HepG2 (cell line): ENCODE data around the gene MYO15A. TPM values are rescaled to one million over a fixed set of nuclear protein-coding genes. Genes with fewer than 3 reads are reported as not detected.

Experiments
- ATAC-seq: fragments of 200-7000 bp; cut with Tn5 transposase; 3 replicates; pipeline ENCODE4 v1.9.1; 2020; ENCODE audit warnings: mild to moderate bottlenecking, moderate library complexity
- BruUV-seq: library from RNA; stranded (reverse); fragments of 400-500 nt; replicated peaks from 2 replicates; lab custom pipeline; 2021; lab: Mats Ljungman, UMichigan
- CTCF ChIA-PET: fragments of 300-600 bp; formaldehyde crosslinking; extraction: SDS; loops from one replicate; lab custom pipeline; 2021; ENCODE audit warnings: low total read pairs, inconsistent platforms, low intra/inter-chr PET ratio; lab: Yijun Ruan, JAX
- POLR2A ChIA-PET: fragments of 350-600 bp; sonication (Branson Sonifier 250); formaldehyde crosslinking; loops from one replicate; lab custom pipeline; 2020; ENCODE audit warnings: antibody characterized with exemption, inconsistent platforms; lab: Yijun Ruan, JAX
- DNase-seq: peaks from one replicate; pipeline ENCODE4 v3.0.0-alpha.2; 2015; ENCODE audit warnings: low spot score
- FAIRE-seq: peaks from 3 replicates; lab custom pipeline; 2011; peaks lifted over from hg19 to GRCh38; lab: Jason Lieb, UNC
- H2AFZ ChIP-seq: one replicate; pipeline ENCODE4 v1.6.1; 2011; ENCODE audit warnings: low read length, inconsistent platforms
- H3K27ac ChIP-seq: fragments of 300-600 bp; 3 replicates; pipeline ENCODE4 v1.8.0; 2011; ENCODE audit warnings: mixed run types, mild to moderate bottlenecking, mixed read lengths, low read length, inconsistent platforms; ENCODE audit not compliant: insufficient read depth; ENCODE audit errors: extremely low read length
- H3K27me3 ChIP-seq, 2 experiments: fragments of 200-600 bp in 1 of 2; 2 replicates in 1 of 2; 3 replicates in 1 of 2; pipeline versions ENCODE4 v1.6.0 to v1.8.0; 2011; ENCODE audit warnings: low read length in 2 of 2, mild to moderate bottlenecking in 2 of 2, moderate library complexity in 2 of 2, inconsistent platforms in 1 of 2; ENCODE audit not compliant: insufficient read depth in 2 of 2, control insufficient read depth in 1 of 2
- H3K36me3 ChIP-seq, 2 experiments: fragments of 200-600 bp in 1 of 2; replicated peaks in 1 of 2; 2 replicates in 1 of 2; 3 replicates in 1 of 2; pipeline versions ENCODE4 v1.5.1 to v1.8.0; 2011; ENCODE audit warnings: low read length in 2 of 2, inconsistent platforms in 1 of 2; ENCODE audit not compliant: insufficient read depth in 2 of 2, control insufficient read depth in 1 of 2
- H3K4me1 ChIP-seq: 2 replicates; pipeline ENCODE4 v1.5.1; 2012; ENCODE audit warnings: low read length, inconsistent platforms; ENCODE audit not compliant: insufficient read depth
- H3K4me2 ChIP-seq: 2 replicates; pipeline ENCODE4 v1.6.0; 2011; ENCODE audit warnings: low read depth, low read length, inconsistent platforms
- H3K4me3 ChIP-seq, 3 experiments: fragments of 200-600 bp in 1 of 3; sonication (generic), shearing (Covaris generic) in 1 of 3; replicated peaks in 1 of 3; 2 replicates each; pipeline ENCODE4 v1.5.1; 2011 to 2016; ENCODE audit warnings: low read length in 3 of 3, inconsistent platforms in 2 of 3, low read depth in 2 of 3, mild to moderate bottlenecking in 2 of 3, control low read depth in 1 of 3, mixed read lengths in 1 of 3; ENCODE audit not compliant: insufficient read depth in 1 of 3
- H3K79me2 ChIP-seq: one replicate; pipeline ENCODE4 v1.6.1; 2011; ENCODE audit warnings: low read length, inconsistent platforms; ENCODE audit not compliant: insufficient read depth
- H3K9ac ChIP-seq: 2 replicates; pipeline ENCODE4 v1.6.0; 2011; ENCODE audit warnings: mild to moderate bottlenecking, low read depth, low read length, inconsistent platforms; ENCODE audit not compliant: insufficient read depth
- H3K9me3 ChIP-seq: 2 replicates; pipeline ENCODE4 v1.5.1; 2012; ENCODE audit warnings: mild to moderate bottlenecking, low read length
- H4K20me1 ChIP-seq: 2 replicates; pipeline ENCODE4 v1.6.0; 2011; ENCODE audit warnings: inconsistent platforms, mild to moderate bottlenecking, low read length, moderate library complexity; ENCODE audit not compliant: insufficient read depth
- CCDC6 ChIP-seq: sonication (generic); formaldehyde crosslinking; IDR thresholded peaks from 2 replicates; pipeline ENCODE4 v1.8.1; 2022; ENCODE audit warnings: mild to moderate bottlenecking, missing genetic modification reagents, moderate library complexity
- KDM2A ChIP-seq: sonication (generic); formaldehyde crosslinking; IDR thresholded peaks from 2 replicates; pipeline ENCODE4 v1.4.0; 2020; ENCODE audit warnings: low read depth, missing genetic modification reagents, borderline replicate concordance
- PHF20 ChIP-seq: sonication (generic); formaldehyde crosslinking; IDR thresholded peaks from 2 replicates; pipeline ENCODE4 v1.5.0; 2020; ENCODE audit warnings: mild to moderate bottlenecking, missing genetic modification reagents
- RNF2 ChIP-seq: fragments of 450-650 bp; conservative IDR thresholded peaks from 2 replicates; pipeline ENCODE4 v1.6.1; 2016; ENCODE audit warnings: low read depth
- SALL1 ChIP-seq: sonication (generic); formaldehyde crosslinking; IDR thresholded peaks from 2 replicates; pipeline ENCODE4 v1.8.0; 2022; ENCODE audit warnings: mild to moderate bottlenecking, missing genetic modification reagents
- SRSF9 ChIP-seq: fragments of 200-400 bp; formaldehyde crosslinking; IDR thresholded peaks from 2 replicates; pipeline ENCODE4 v1.6.1; 2018; ENCODE audit warnings: borderline replicate concordance, mild to moderate bottlenecking, low read depth, low read length; ENCODE audit not compliant: insufficient read depth, poor library complexity, severe bottlenecking
- ZBTB34 ChIP-seq: sonication (generic); formaldehyde crosslinking; IDR thresholded peaks from 2 replicates; pipeline ENCODE4 v1.8.0; 2022; ENCODE audit warnings: mild to moderate bottlenecking, missing genetic modification reagents
- ZBTB46 ChIP-seq: sonication (generic); formaldehyde crosslinking; IDR thresholded peaks from 2 replicates; pipeline ENCODE4 v1.4.0; 2020; ENCODE audit warnings: mild to moderate bottlenecking, missing genetic modification reagents, borderline replicate concordance
- ZNF3 ChIP-seq: IDR thresholded peaks from 2 replicates; pipeline ENCODE4 v1.7.0; 2017; ENCODE audit warnings: inconsistent platforms
- ZNF317 ChIP-seq: sonication (generic); formaldehyde crosslinking; IDR thresholded peaks from 2 replicates; pipeline ENCODE4 v1.5.0; 2020; ENCODE audit warnings: mild to moderate bottlenecking, missing genetic modification reagents
- ZNF354B ChIP-seq: sonication (generic); formaldehyde crosslinking; IDR thresholded peaks from 2 replicates; pipeline ENCODE4 v1.8.0; 2022; ENCODE audit warnings: mild to moderate bottlenecking, missing genetic modification reagents
- ZNF720 ChIP-seq: sonication (generic); formaldehyde crosslinking; IDR thresholded peaks from 2 replicates; pipeline ENCODE4 v1.4.0; 2020; ENCODE audit warnings: missing genetic modification reagents
- WGBS: methylation state at CpG from one replicate; pipeline ENCODE4 v1.1.6; 2017; ENCODE audit warnings: low lambda C conversion rate; 5-methylcytosine and 5-hydroxymethylcytosine counted together
- in situ Hi-C: cut with HindIII; loops from 2 replicates; pipeline ENCODE4 v1.10.0; 2017; ENCODE audit warnings: low pct_unique_long_range_greater_than_20kb; ENCODE audit not compliant: extremely low pct_ligation_motif_present
- intact Hi-C: fragments of 100-400 bp; cut with micrococcal nuclease; formaldehyde crosslinking; loops from one replicate; pipeline ENCODE4 v1.10.0; 2022; ENCODE audit not compliant: unreplicated experiment
- polyA plus RNA-seq, 8 experiments: library from polyadenylated mRNA; depleted of rRNA in 3 of 8; stranded (reverse) in 7 of 8; unstranded in 1 of 8; fragments of >200 nt; fragmentation: Illumina TruSeq in 4 of 8; extraction: Trizol in 4 of 8; gene quantifications; 2 replicates each; pipeline versions ENCODE4 v1.2.1 to v1.2.3, GENCODE V29; 2011 to 2016; ENCODE audit warnings: low read depth in 4 of 8, missing spikeins in 1 of 8, mixed read lengths in 1 of 8; ENCODE audit not compliant: insufficient read depth in 1 of 8
- total RNA-seq, 5 experiments: library from RNA; depleted of rRNA; stranded (reverse); fragments of >200 nt; fragmentation: Illumina TruSeq; extraction: Trizol; gene quantifications; 2 replicates each; pipeline ENCODE4 v1.2.3, GENCODE V29; 2016; ENCODE audit warnings: low read depth in 1 of 5
- TF ChIP-seq, protein P1 (sequence below): IDR thresholded peaks from 2 replicates; pipeline ENCODE4 v1.4.0; 2020; ENCODE audit warnings: mild to moderate bottlenecking, missing genetic modification reagents
- TF ChIP-seq, protein P2 (sequence below): sonication (generic); formaldehyde crosslinking; IDR thresholded peaks from 2 replicates; pipeline ENCODE4 v1.5.1; 2020; ENCODE audit warnings: mild to moderate bottlenecking, moderate library complexity, missing genetic modification reagents

MYO15A gene
- total and polyA plus RNA-seq, 2 of the 13 experiments (the other 11 are each of a cell fraction or from before 2014, with no cell fraction given) = 0.07 to 0.20 TPM

GRCh38 chr17:18183334-18184142, 75.0 kb downstream of the MYO15A start, which contains the start of gene ALKBH5:
Gene ALKBH5, plus strand, starts transcription at chr17:18183828. Its CDS starts 416 bp downstream, at chr17:18184244.
- peaks cover 44% of the 10 kb centered on the region for H3K79me2 ChIP-seq
- FAIRE-seq (peak; percentile 99), DNase-seq (peak; percentile 99), ATAC-seq (peak; percentile 91)
- H3K27me3 ChIP-seq = no peaks in the 10 kb centered on the region
- intact Hi-C loops (no loop called here), in situ Hi-C loops (no loop called here)
- no TSS peak for BruUV-seq
- peak within 1 kb of the TSS; percentile 99 for H3K4me2 ChIP-seq
- H4K20me1 ChIP-seq = peaks cover 41% of the 10 kb centered on the region
- ChIA-PET CTCF (no interaction called here), POLR2A (interaction anchor here (0.7 to 2.6 kb wide), 22 partner anchors 8 to 675 kb away, joined by 3 to 29 read pairs (median 4); partner anchors contain the start of genes DRC3, LLGL1, PRPSAP2 and SHMT1)
- H3K36me3 ChIP-seq = peaks cover 3 to 18% of the 10 kb centered on the region in 2 experiments; a peak in 4 of 5 replicates
- H3K4me1 ChIP-seq = peaks cover 58% of the 10 kb centered on the region
- peak within 1 kb of the TSS; percentile 80 to 96 (median 81) for H3K4me3 ChIP-seq
- H3K9me3 ChIP-seq = no peaks in the 10 kb centered on the region
- peak within 1 kb of the TSS; percentile 96 for H3K27ac ChIP-seq
- WGBS = 0% methylated on average over 17 of the region's 98 CpGs
- H3K9ac ChIP-seq = peak within 1 kb of the TSS; percentile 87
- H2AFZ ChIP-seq = no peak within 1 kb of the TSS
- TF ChIP-seq, protein P1, sequence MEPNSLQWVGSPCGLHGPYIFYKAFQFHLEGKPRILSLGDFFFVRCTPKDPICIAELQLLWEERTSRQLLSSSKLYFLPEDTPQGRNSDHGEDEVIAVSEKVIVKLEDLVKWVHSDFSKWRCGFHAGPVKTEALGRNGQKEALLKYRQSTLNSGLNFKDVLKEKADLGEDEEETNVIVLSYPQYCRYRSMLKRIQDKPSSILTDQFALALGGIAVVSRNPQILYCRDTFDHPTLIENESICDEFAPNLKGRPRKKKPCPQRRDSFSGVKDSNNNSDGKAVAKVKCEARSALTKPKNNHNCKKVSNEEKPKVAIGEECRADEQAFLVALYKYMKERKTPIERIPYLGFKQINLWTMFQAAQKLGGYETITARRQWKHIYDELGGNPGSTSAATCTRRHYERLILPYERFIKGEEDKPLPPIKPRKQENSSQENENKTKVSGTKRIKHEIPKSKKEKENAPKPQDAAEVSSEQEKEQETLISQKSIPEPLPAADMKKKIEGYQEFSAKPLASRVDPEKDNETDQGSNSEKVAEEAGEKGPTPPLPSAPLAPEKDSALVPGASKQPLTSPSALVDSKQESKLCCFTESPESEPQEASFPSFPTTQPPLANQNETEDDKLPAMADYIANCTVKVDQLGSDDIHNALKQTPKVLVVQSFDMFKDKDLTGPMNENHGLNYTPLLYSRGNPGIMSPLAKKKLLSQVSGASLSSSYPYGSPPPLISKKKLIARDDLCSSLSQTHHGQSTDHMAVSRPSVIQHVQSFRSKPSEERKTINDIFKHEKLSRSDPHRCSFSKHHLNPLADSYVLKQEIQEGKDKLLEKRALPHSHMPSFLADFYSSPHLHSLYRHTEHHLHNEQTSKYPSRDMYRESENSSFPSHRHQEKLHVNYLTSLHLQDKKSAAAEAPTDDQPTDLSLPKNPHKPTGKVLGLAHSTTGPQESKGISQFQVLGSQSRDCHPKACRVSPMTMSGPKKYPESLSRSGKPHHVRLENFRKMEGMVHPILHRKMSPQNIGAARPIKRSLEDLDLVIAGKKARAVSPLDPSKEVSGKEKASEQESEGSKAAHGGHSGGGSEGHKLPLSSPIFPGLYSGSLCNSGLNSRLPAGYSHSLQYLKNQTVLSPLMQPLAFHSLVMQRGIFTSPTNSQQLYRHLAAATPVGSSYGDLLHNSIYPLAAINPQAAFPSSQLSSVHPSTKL (CRISPR knock-in tag) = peak; percentile 7; the same call in 1 of the 2 replicates
- TF ChIP-seq ZNF3 = no peak
- TF ChIP-seq, protein P2, sequence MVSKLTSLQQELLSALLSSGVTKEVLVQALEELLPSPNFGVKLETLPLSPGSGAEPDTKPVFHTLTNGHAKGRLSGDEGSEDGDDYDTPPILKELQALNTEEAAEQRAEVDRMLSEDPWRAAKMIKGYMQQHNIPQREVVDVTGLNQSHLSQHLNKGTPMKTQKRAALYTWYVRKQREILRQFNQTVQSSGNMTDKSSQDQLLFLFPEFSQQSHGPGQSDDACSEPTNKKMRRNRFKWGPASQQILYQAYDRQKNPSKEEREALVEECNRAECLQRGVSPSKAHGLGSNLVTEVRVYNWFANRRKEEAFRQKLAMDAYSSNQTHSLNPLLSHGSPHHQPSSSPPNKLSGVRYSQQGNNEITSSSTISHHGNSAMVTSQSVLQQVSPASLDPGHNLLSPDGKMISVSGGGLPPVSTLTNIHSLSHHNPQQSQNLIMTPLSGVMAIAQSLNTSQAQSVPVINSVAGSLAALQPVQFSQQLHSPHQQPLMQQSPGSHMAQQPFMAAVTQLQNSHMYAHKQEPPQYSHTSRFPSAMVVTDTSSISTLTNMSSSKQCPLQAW (CRISPR knock-in tag) = no peak; the same call in none of the 2 replicates
- TF ChIP-seq KDM2A (CRISPR knock-in tag) = peak; percentile 51
- TF ChIP-seq SRSF9 = no peak
- TF ChIP-seq ZNF317 (CRISPR knock-in tag) = 0 out of 2 replicates have a peak, but pooled peaks have one; percentile 23
- peak; percentile 68; the same call in 1 of the 2 replicates for TF ChIP-seq CCDC6 (CRISPR knock-in tag)
- TF ChIP-seq ZBTB46 (CRISPR knock-in tag) = no peak
- TF ChIP-seq ZNF354B (CRISPR knock-in tag) = peak; percentile 78; the same call in 1 of the 2 replicates
- TF ChIP-seq PHF20 = peak; percentile 44
- TF ChIP-seq ZBTB34 (CRISPR knock-in tag) = peak; percentile 61; the same call in 1 of the 2 replicates
- peak; percentile 59; the same call in 1 of the 2 replicates for TF ChIP-seq RNF2
- 0 out of 2 replicates have a peak, but pooled peaks have one; percentile 54 for TF ChIP-seq ZNF720
- TF ChIP-seq SALL1 (CRISPR knock-in tag) = peak; percentile 75
